ENCODE data around the gene DLEC1.
"Not testable (repeated sequence)": the region's sequence is repeated elsewhere in the genome, so short reads cannot be mapped to it uniquely, and the experiment has no call there.

- not testable (repeated sequence) for TF ChIP-seq POLR2A, POLR2AphosphoS5 (IDR thresholded peaks at IDR 0.05)
- TF ChIP-seq, protein P1, sequence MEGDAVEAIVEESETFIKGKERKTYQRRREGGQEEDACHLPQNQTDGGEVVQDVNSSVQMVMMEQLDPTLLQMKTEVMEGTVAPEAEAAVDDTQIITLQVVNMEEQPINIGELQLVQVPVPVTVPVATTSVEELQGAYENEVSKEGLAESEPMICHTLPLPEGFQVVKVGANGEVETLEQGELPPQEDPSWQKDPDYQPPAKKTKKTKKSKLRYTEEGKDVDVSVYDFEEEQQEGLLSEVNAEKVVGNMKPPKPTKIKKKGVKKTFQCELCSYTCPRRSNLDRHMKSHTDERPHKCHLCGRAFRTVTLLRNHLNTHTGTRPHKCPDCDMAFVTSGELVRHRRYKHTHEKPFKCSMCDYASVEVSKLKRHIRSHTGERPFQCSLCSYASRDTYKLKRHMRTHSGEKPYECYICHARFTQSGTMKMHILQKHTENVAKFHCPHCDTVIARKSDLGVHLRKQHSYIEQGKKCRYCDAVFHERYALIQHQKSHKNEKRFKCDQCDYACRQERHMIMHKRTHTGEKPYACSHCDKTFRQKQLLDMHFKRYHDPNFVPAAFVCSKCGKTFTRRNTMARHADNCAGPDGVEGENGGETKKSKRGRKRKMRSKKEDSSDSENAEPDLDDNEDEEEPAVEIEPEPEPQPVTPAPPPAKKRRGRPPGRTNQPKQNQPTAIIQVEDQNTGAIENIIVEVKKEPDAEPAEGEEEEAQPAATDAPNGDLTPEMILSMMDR (IDR thresholded peaks at IDR 0.05) = not testable (repeated sequence)
These were observed 25.4 kb downstream of the DLEC1 start for GRCh38 chr3:38064453-38064852.
